HG02938 (cell line): ENCODE data around the gene TK2.
"Not testable (repeated sequence)": the region's sequence is repeated elsewhere in the genome, so short reads cannot be mapped to it uniquely, and the experiment has no call there.

Experiments
- ATAC-seq: cut with Tn5 transposase; IDR thresholded peaks from one replicate; pipeline ENCODE4 v1.9.1; 2021; ENCODE audit warnings: mild to moderate bottlenecking, moderate library complexity; ENCODE audit not compliant: unreplicated experiment

Gene TK2

DNA sequence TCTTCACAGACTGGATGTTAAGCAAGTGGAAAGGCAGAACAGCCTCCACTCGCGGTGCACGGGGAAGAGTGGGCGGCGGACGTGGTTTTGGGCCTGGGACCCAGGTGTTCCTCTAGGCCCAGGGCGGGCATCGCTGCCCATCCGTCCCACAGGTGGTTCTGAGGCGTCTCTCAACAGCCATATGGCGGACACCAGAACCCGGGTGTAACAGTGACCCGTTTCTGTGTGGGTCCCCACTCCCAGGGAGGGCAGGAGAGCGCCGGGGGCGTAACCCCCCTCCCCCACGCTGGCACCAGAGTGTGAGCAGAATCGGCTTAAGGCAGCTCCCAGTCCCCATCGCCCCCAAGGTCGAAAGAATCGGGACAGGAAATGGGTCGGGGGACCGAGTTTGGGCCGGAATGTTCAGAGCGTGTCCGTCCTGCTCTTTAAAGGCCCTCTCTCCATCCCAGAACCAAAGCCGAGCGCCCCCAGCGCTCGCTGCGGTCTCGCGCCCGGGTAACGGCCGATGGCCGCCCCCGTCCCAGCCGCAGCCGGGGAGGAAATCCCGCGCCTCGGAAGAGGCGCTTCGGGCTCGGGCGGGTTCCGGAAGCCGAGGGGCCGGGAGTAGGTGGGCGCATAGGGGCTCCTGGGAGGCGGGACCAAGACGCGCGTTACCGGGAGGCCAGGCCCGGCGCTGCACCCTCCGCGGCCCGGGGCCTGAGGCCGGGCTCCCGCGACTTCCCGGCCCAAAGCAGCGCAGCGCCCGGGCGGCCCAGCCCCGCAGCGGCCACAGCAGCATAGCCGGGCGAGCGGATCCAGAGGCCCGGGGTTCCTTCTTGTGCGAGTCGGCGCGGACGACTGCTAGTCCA lies at the start of gene TK2:
Gene TK2 (minus strand): TSS at position 839 of the 848 bp plus-strand sequence. CDS start 61 bp downstream, at position 778.
- no peak for ATAC-seq

DNA sequence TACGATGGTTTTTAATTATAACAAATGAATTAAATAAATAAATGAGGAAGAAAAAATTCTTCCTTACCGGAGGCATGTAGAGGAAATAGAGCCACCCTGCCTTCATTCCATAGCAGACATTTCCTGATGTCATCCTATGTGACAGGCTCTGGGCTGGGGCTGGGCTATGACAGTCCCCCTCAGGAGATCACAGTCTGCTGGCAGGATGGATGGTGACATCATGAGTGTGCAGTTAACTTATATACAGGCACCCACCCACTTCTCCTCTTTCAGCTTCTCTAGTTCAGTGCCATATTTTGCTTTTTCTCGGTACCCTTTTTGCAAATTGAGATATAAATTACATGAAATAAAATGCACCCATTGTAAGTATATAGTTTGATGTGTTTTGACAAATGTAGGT lies 48.2 kb upstream of the TK2 start:
- no peak for ATAC-seq

- no peak for ATAC-seq
Measured at GRCh38 chr16:66596986-66597848, 47.3 kb upstream of the TK2 start.

DNA sequence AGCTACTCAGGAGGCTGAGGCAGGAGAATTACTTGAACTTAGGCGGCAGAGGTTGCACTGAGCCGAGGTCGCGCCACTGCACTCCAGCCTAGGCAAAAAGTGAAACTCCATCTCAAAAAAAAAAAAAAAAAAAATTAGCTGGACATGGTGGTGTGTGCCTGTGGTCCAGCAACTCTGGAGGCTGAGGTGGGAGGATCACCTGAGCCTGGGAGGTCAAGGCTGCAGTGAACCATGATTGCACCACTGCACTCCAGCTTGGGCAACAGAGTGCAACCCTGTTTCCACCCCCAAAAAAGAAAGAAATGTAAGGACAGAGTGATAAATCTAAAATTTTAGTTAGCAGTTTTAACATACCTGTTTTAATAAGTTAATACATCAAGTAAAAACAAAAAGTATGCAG lies 46.6 kb upstream of the TK2 start:
- ATAC-seq = not testable (repeated sequence)

DNA sequence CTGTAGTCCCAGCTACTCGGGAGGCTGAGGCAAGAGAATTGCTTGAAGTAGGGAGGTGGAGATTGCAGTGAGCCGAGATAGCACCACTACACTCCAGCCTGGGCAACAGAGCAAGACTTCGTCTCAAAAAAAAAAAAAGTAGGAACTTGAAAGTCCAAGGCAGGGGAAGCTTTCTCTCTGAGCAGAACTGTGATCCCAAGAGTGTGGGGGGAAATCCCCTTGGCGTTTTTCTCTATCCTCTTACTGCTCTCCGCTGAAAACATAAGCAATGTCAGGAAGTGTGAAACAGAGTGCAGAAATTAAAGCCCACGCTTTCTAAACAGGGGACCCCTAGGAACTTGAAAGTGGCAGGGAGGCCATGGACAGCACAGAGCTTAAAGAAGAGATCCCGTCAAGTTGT lies 44.8 kb upstream of the TK2 start:
- no peak for ATAC-seq

DNA sequence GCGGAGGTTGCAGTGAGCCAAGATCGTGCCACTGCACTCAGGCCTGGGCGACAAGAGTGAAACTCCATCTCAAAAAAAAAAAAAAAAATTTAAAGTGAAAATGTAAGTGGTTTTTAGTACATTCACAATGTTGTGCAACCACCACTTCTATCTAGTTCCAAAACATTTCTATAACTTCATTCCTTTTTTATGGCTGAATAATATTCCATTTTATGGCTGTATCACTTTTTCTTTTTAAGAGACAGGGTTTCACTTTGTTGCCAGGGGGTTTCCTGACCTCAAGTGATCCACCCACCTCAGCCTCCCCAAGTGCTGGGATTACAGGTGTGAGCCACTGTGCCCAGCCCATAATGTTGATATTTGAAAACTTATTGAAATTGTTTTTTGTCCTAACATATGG lies 42.9 kb upstream of the TK2 start:
- no peak for ATAC-seq

GRCh38 chr16:66592241-66592640 lies 42.3 kb upstream of the TK2 start:
- ATAC-seq = no peak

GRCh38 chr16:66591018-66591417 lies 41.1 kb upstream of the TK2 start:
- ATAC-seq = no peak

GRCh38 chr16:66590322-66590721 lies 40.4 kb upstream of the TK2 start:
- no peak for ATAC-seq

- ATAC-seq = no peak
Measured at GRCh38 chr16:66588981-66589713, 39.2 kb upstream of the TK2 start.

DNA sequence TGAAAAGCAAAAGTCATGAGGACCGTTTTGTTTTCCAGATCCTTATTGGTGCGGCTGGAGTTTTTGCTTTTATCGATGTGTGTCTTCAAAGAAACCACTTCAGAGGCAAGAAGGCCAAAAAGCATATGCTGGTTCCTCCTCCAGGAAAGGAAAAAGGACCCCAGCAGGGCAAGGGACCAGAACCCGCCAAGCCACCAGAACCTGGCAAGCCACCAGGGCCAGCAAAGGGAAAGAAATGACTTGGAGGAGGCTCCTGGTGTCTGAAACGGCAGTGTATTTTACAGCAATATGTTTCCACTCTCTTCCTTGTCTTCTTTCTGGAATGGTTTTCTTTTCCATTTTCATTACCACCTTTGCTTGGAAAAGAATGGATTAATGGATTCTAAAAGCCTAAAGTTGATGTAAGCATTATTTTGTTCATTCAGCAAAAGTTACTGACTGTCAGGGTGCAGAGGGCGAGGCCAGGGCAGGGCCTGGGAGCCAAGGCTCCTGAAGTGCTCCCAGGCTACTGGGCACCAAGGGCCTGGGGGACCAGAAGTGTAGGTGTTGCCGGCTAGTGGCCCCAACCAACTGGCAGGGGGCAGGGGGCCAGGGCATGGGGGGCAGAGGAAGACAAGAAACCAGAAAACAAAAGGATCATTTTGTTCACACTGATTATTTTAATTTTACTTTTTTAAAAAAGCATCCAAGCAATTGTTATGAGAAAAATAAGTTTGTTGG lies 38.1 kb upstream of the TK2 start:
- ATAC-seq = no peak

- no peak for ATAC-seq
Measured at GRCh38 chr16:66585481-66586239, 35.7 kb upstream of the TK2 start.

DNA sequence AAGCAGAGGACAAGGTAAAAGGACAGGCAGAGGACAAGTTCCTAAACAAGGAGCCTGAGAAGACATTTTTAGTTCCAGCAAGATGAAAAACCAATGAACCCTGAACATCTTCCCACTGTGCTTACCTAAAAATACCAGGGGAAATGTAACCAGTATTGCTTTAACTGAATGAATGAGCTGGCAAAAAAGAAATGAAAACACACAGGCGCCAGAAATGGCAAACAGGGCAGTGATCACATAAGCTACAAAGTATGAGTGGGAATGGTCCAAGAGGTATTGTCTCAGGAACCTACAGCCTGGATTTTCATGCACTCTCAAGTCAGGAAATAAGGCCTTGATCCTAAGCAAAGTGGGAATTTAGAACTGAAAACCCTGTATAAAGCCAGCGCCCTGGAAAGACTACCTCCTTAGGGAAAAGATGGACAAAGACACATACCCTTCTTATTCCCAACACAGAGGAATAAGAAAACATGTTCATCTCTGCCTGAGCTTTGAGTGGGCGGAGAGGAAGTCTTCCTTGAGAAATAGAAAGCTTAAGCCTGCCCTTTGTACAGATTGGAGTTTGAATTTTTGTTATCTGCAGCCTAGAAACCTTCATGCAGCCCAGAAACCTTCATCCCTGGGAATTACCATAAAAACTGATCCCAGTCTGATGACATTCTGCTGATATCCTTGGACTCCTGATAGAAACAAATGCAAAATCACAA lies 31.5 kb upstream of the TK2 start:
- ATAC-seq = no peak

DNA sequence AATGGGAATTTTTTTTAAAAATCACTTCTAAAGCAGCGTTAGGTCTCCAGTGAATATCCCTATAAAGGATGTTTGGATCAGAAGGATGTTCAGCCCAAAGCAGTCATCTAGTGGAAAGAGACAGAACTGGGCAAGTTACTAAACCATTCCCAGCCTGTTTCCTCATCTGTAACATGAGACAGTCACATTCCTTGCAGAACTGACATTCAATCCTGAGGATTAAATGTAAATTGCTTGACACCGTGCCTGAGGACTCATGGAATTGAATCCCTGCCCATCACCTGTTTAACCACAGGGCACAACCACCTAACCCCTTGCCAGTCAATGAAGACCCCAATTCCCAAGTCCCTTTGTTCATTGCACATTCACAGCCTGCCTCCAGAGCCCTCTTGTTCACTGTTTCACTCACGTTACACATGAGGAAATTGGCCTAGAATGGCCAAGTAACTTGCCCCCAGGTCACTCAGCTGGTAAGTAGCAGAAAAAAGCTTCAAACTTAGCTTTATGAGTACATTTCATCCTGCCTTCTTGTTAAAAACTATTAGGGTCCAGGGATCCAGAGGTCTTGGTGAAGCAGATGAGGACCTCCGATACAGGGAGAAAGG lies 30.8 kb upstream of the TK2 start:
- ATAC-seq = no peak

- no peak for ATAC-seq
Measured at GRCh38 chr16:66578651-66579531, 29.0 kb upstream of the TK2 start, which contains the start of gene CMTM2. TSS of gene CMTM2 (plus strand) at chr16:66579463. CDS start at chr16:66579608, 145 bp downstream.

DNA sequence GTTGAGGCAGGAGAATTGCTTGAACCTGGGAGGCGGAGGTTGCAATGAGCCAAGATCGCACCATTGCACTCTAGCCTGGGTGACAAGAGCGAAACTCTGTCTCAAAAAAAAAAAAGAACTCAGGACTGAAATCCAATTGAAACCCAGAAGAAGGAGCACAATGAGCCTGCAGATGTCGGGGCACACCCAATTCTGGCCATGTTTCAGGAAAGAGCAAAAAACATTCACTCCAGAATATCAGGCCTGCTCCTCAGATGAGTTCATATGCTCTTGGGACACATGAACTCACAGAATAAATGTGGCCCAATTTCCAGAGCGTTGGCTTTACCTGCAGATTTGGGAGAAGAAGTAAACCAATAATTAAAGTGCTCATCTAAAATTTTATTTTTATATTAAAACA lies 26.4 kb upstream of the TK2 start:
- ATAC-seq = no peak

- no peak for ATAC-seq
Measured at GRCh38 chr16:66575060-66575459, 25.1 kb upstream of the TK2 start.

DNA sequence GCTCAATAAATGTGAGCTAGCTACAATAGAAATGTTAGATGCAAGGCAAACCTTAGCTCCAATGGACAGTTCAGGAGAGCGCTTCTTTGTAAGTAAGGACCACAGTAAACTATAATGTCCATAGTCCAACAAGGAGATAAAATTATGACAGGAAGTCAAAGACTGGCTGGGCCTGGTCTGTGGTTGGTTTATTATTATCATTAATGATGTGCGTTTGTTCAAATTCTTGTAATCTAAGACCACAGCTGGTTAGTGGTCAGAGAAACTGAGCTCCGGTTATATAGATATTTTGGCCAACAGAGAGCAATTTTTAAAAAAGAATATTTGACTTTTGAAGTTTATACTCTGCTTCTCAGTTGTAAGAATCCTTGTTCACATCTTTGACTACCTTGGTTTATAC lies 24.6 kb upstream of the TK2 start:
- no peak for ATAC-seq
